Measurements from ENCODE around the gene SMARCD3.

Gene SMARCD3

GRCh38 chr7:151208253-151208862 lies 40.1 kb downstream of the SMARCD3 start:
- DNase-seq (ENCODE audit: low spot score) = no peak

GRCh38 chr7:151207804-151208203 lies 40.7 kb downstream of the SMARCD3 start:
- no peak for DNase-seq (ENCODE audit: low spot score)

GRCh38 chr7:151207315-151207714 lies 41.2 kb downstream of the SMARCD3 start:
- DNase-seq (ENCODE audit: low spot score) = no peak

GRCh38 chr7:151206914-151207313 lies 41.6 kb downstream of the SMARCD3 start:
- DNase-seq (ENCODE audit: low spot score) = no peak

- DNase-seq (ENCODE audit: low spot score) = no peak
Observed at GRCh38 chr7:151205730-151206129, 42.8 kb downstream of the SMARCD3 start.

GRCh38 chr7:151204383-151205032 lies 44.0 kb downstream of the SMARCD3 start:
- DNase-seq (ENCODE audit: low spot score) = no peak

- DNase-seq (ENCODE audit: low spot score) = no peak
Observed at GRCh38 chr7:151202836-151203235, 45.7 kb downstream of the SMARCD3 start.

- no peak for DNase-seq (ENCODE audit: low spot score)
Observed at GRCh38 chr7:151201751-151202150, 46.7 kb downstream of the SMARCD3 start.

GRCh38 chr7:151201344-151201743 lies 47.1 kb downstream of the SMARCD3 start:
- no peak for DNase-seq (ENCODE audit: low spot score)

GRCh38 chr7:151198945-151199848 lies 49.3 kb downstream of the SMARCD3 start:
- no peak for DNase-seq (ENCODE audit: low spot score)

- DNase-seq (ENCODE audit: low spot score) = no peak
Observed at GRCh38 chr7:151197932-151198331, 50.6 kb downstream of the SMARCD3 start.

- DNase-seq (ENCODE audit: low spot score) = no peak
Observed at GRCh38 chr7:151195616-151196450, 52.7 kb downstream of the SMARCD3 start.

- no peak for DNase-seq (ENCODE audit: low spot score)
Observed at GRCh38 chr7:151194188-151194587, 54.3 kb downstream of the SMARCD3 start.

- DNase-seq (ENCODE audit: low spot score) = no peak
Observed at GRCh38 chr7:151193203-151193978, 55.1 kb downstream of the SMARCD3 start.

GRCh38 chr7:151192002-151192539 lies 56.4 kb downstream of the SMARCD3 start:
- DNase-seq (ENCODE audit: low spot score) = no peak

GRCh38 chr7:151191544-151191943 lies 57.0 kb downstream of the SMARCD3 start:
- DNase-seq (ENCODE audit: low spot score) = no peak

GRCh38 chr7:151189038-151189437 lies 59.5 kb downstream of the SMARCD3 start:
- no peak for DNase-seq (ENCODE audit: low spot score)
